SIG-M5 (cell line): ENCODE measurements around the gene KRT84.

Source experiments
- DNase-seq: peaks from one replicate; lab custom pipeline; 2025; lab: John Stamatoyannopoulos, UW

Gene KRT84

GRCh38 chr12:52385226-52385702, at the start of gene KRT84:
Gene KRT84, minus strand, starts transcription at chr12:52385652. Its CDS starts 67 bp downstream, at chr12:52385585.
- DNase-seq, result no peak

- DNase-seq, result no peak
Measured at GRCh38 chr12:52434760-52435530, 49.5 kb upstream of the KRT84 start.

- no peak for DNase-seq
Measured at GRCh38 chr12:52434081-52434733, 48.8 kb upstream of the KRT84 start, which contains the start of gene KRT75. Gene KRT75, minus strand, starts transcription at chr12:52434371. Its CDS starts 67 bp downstream, at chr12:52434304.

GRCh38 chr12:52433501-52434080, 48.1 kb upstream of the KRT84 start:
- DNase-seq, result no peak

GRCh38 chr12:52432559-52433207, 47.2 kb upstream of the KRT84 start:
- DNase-seq, result no peak

GRCh38 chr12:52428121-52428520, 42.7 kb upstream of the KRT84 start:
- DNase-seq, result no peak

GRCh38 chr12:52427083-52427482, 41.6 kb upstream of the KRT84 start:
- DNase-seq, result no peak

- DNase-seq, result no peak
Measured at GRCh38 chr12:52426034-52426433, 40.6 kb upstream of the KRT84 start.

- DNase-seq, result no peak
Measured at GRCh38 chr12:52425466-52425865, 40.0 kb upstream of the KRT84 start.

- DNase-seq, result no peak
Measured at GRCh38 chr12:52423661-52424500, 38.4 kb upstream of the KRT84 start.

- DNase-seq, result no peak
Measured at GRCh38 chr12:52423035-52423434, 37.6 kb upstream of the KRT84 start.

- no peak for DNase-seq
Measured at GRCh38 chr12:52419656-52420055, 34.2 kb upstream of the KRT84 start.

GRCh38 chr12:52418576-52419110, 33.2 kb upstream of the KRT84 start:
- no peak for DNase-seq

GRCh38 chr12:52417740-52418139, 32.3 kb upstream of the KRT84 start:
- no peak for DNase-seq

GRCh38 chr12:52416795-52417194, 31.3 kb upstream of the KRT84 start:
- DNase-seq, result no peak

GRCh38 chr12:52415870-52416750, 30.7 kb upstream of the KRT84 start:
- no peak for DNase-seq

- no peak for DNase-seq
Measured at GRCh38 chr12:52414936-52415335, 29.5 kb upstream of the KRT84 start.

GRCh38 chr12:52413782-52414345, 28.4 kb upstream of the KRT84 start:
- no peak for DNase-seq

GRCh38 chr12:52413202-52413601, 27.8 kb upstream of the KRT84 start:
- no peak for DNase-seq

- no peak for DNase-seq
Measured at GRCh38 chr12:52411815-52412214, 26.4 kb upstream of the KRT84 start.
